GM23338 (cell line): ENCODE data around the gene MINDY4. TPM values are rescaled to one million over a fixed set of nuclear protein-coding genes. Genes with fewer than 3 reads are reported as not detected.

Source experiments
- ATAC-seq: fragments of 200-7000 bp; cut with Tn5 transposase; 3 replicates; pipeline ENCODE4 v1.9.1; 2020
- DNase-seq: peaks from one replicate; pipeline ENCODE4 v3.0.0-alpha.2; 2015; ENCODE audit warnings: low spot score
- H2AFZ ChIP-seq: fragments of 200-600 bp; sonication (generic); 2 replicates; pipeline ENCODE4 v1.8.0; 2016; ENCODE audit warnings: antibody characterized with exemption, mild to moderate bottlenecking, moderate library complexity
- H3F3A ChIP-seq: fragments of 200-600 bp; sonication (generic); replicated peaks from 2 replicates; pipeline ENCODE4 v1.8.0; 2017; ENCODE audit warnings: antibody characterized with exemption, mixed run types, low read depth
- H3K27ac ChIP-seq: fragments of 200-600 bp; sonication (generic); 2 replicates; pipeline ENCODE4 v1.6.1; 2016; ENCODE audit warnings: low read depth
- H3K27me3 ChIP-seq: fragments of 200-600 bp; sonication (generic); 2 replicates; pipeline ENCODE4 v1.8.0; 2016; ENCODE audit warnings: mild to moderate bottlenecking, mixed run types, moderate library complexity; ENCODE audit not compliant: insufficient read depth
- H3K36me3 ChIP-seq: fragments of 200-600 bp; sonication (generic); 2 replicates; pipeline ENCODE4 v1.8.0; 2016; ENCODE audit warnings: mild to moderate bottlenecking; ENCODE audit not compliant: insufficient read depth
- H3K4me1 ChIP-seq: fragments of 200-600 bp; sonication (generic); 2 replicates; pipeline ENCODE4 v1.8.0; 2016; ENCODE audit warnings: mild to moderate bottlenecking, moderate library complexity; ENCODE audit not compliant: insufficient read depth
- H3K4me2 ChIP-seq: fragments of 200-600 bp; sonication (generic); 2 replicates; pipeline ENCODE4 v1.7.1; 2017; ENCODE audit warnings: mixed run types
- H3K4me3 ChIP-seq: fragments of 200-600 bp; sonication (generic); 2 replicates; pipeline ENCODE4 v1.6.1; 2016; ENCODE audit warnings: mixed run types
- H3K79me2 ChIP-seq: fragments of 200-600 bp; sonication (generic); replicated peaks from 2 replicates; pipeline ENCODE4 v1.8.0; 2017; ENCODE audit warnings: mild to moderate bottlenecking; ENCODE audit not compliant: insufficient read depth
- H3K9me2 ChIP-seq: fragments of 200-600 bp; sonication (generic); 2 replicates; pipeline ENCODE4 v1.8.0; 2017; ENCODE audit not compliant: insufficient read depth
- H4K20me1 ChIP-seq: fragments of 200-600 bp; sonication (generic); replicated peaks from 2 replicates; pipeline ENCODE4 v1.8.0; 2017; ENCODE audit warnings: mild to moderate bottlenecking; ENCODE audit not compliant: insufficient read depth
- H3K27ac Mint-ChIP-seq: 2 replicates; pipeline ENCODE4 v1.8.0; 2020; ENCODE audit warnings: inconsistent platforms, mild to moderate bottlenecking, moderate library complexity, mixed read lengths
- H3K27me3 Mint-ChIP-seq: 3 replicates; pipeline ENCODE4 v1.8.0; 2022; ENCODE audit warnings: low read depth, mild to moderate bottlenecking, moderate library complexity, mixed read lengths, inconsistent platforms; ENCODE audit not compliant: insufficient read depth, poor library complexity
- H3K36me3 Mint-ChIP-seq: 3 replicates; pipeline ENCODE4 v1.8.0; 2021; ENCODE audit warnings: low read depth, mild to moderate bottlenecking, inconsistent platforms, moderate library complexity, mixed read lengths
- H3K4me1 Mint-ChIP-seq: 3 replicates; pipeline ENCODE4 v1.8.0; 2020; ENCODE audit warnings: mild to moderate bottlenecking, inconsistent platforms, mixed read lengths
- H3K4me3 Mint-ChIP-seq: 3 replicates; pipeline ENCODE4 v1.8.0; 2021; ENCODE audit warnings: moderate library complexity, mild to moderate bottlenecking, inconsistent platforms, mixed read lengths
- H3K9me3 Mint-ChIP-seq: 3 replicates; pipeline ENCODE4 v1.8.0; 2020; ENCODE audit warnings: moderate library complexity, mild to moderate bottlenecking, inconsistent platforms, mixed read lengths
- CREB1 ChIP-seq: fragments of 250-450 bp; sonication (Bioruptor Pico); IDR thresholded peaks from 2 replicates; pipeline ENCODE4 v1.5.0; 2020; ENCODE audit warnings: low read depth, mild to moderate bottlenecking, moderate library complexity
- EZH2phosphoT487 ChIP-seq: fragments of 200-600 bp; sonication (generic); IDR thresholded peaks from one replicate; pipeline ENCODE4 v1.8.1; 2018; ENCODE audit warnings: antibody characterized with exemption; ENCODE audit not compliant: unreplicated experiment
- JUNB ChIP-seq: IDR thresholded peaks from one replicate; pipeline ENCODE4 v1.6.1; 2016; ENCODE audit warnings: antibody characterized with exemption; ENCODE audit not compliant: unreplicated experiment
- NANOG ChIP-seq: IDR thresholded peaks from 2 replicates; pipeline ENCODE4 v1.6.1; 2016; ENCODE audit warnings: antibody characterized with exemption, borderline replicate concordance
- STAT1 ChIP-seq: IDR thresholded peaks from one replicate; pipeline ENCODE4 v1.6.1; 2016; ENCODE audit warnings: antibody characterized with exemption; ENCODE audit not compliant: unreplicated experiment
- ZNF114 ChIP-seq: fragments of 250-450 bp; sonication (Bioruptor Pico); IDR thresholded peaks from 2 replicates; pipeline ENCODE4 v1.5.0; 2020; ENCODE audit warnings: mild to moderate bottlenecking, moderate library complexity
- polyA plus RNA-seq: library from polyadenylated mRNA; unstranded; fragments of >200 nt; fragmentation: Nextera tagmentation; extraction: Ambion mirVana; gene quantifications from 2 replicates; pipeline ENCODE4 v1.2.1, GENCODE V29; 2016
- total RNA-seq: library from RNA; depleted of rRNA; stranded (reverse); fragments of >200 nt; shearing (Covaris generic); gene quantifications from 2 replicates; pipeline ENCODE4 v1.2.3, GENCODE V29; 2014
- TF ChIP-seq, protein P1 (sequence below): IDR thresholded peaks from one replicate; pipeline ENCODE4 v1.6.1; 2018; ENCODE audit warnings: antibody characterized with exemption; ENCODE audit not compliant: unreplicated experiment
- TF ChIP-seq, protein P2 (sequence below): IDR thresholded peaks from 2 replicates; pipeline ENCODE4 v1.6.1; 2016; ENCODE audit warnings: antibody characterized with exemption
- TF ChIP-seq, protein P3 (sequence below): fragments of 250-450 bp; sonication (Bioruptor Pico); IDR thresholded peaks from 2 replicates; pipeline ENCODE4 v1.5.0; 2020; ENCODE audit warnings: mild to moderate bottlenecking, moderate library complexity

The MINDY4 gene
- total and polyA plus RNA-seq, 2 experiments from 2014 or later: 1.7 to 4.4 TPM

DNA sequence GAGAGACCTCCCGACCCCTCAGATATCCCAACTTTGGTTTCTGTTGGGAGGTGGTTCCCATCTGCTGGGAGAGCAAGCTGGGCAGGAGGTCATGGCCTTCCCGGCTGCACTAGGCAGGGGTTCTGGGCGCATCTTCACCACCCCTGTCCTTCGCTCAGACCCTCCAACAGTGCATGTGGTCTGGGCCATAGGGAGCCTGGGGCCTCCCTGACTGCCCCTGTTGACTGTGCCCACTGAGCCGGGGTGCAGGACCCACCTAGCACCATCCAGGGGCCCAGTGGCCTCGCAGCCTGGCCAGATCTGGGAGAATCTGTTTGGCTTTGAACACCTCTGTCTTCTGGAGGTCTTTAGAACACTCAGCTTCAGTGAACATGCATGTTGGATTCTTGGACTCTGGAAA lies 38.0 kb upstream of the MINDY4 start:
- Histone ChIP-seq H3K36me3 (no peaks in the 10 kb centered on the region), H4K20me1 (no peaks in the 10 kb centered on the region), H3K4me1 (peaks cover 6% of the 10 kb centered on the region; the same call in 1 of the 2 replicates), H3K4me3 (no peak overlapping the region), H3K4me2 (no peak overlapping the region), H3K9me2 (no peaks in the 10 kb centered on the region), H3K27ac (no peak overlapping the region), H3K27me3 (no peaks in the 10 kb centered on the region), H3F3A (no peaks in the 10 kb centered on the region), H3K79me2 (no peaks in the 10 kb centered on the region), H2AFZ (no peak overlapping the region)
- Mint-ChIP-seq H3K4me3 (no peak overlapping the region), H3K36me3 (peaks cover 4% of the 10 kb centered on the region; the same call in 2 of the 3 replicates), H3K27ac (no peak overlapping the region), H3K27me3 (peaks cover 10% of the 10 kb centered on the region), H3K9me3 (peaks cover 4% of the 10 kb centered on the region; the same call in 2 of the 3 replicates), H3K4me1 (peaks cover 21% of the 10 kb centered on the region)
- ATAC-seq (no peak), DNase-seq (no peak)
- TF ChIP-seq JUNB (no peak), EZH2phosphoT487 (no peak), CREB1 (CRISPR knock-in tag) (no peak), ZNF114 (CRISPR knock-in tag) (no peak)
- TF ChIP-seq, protein P1, sequence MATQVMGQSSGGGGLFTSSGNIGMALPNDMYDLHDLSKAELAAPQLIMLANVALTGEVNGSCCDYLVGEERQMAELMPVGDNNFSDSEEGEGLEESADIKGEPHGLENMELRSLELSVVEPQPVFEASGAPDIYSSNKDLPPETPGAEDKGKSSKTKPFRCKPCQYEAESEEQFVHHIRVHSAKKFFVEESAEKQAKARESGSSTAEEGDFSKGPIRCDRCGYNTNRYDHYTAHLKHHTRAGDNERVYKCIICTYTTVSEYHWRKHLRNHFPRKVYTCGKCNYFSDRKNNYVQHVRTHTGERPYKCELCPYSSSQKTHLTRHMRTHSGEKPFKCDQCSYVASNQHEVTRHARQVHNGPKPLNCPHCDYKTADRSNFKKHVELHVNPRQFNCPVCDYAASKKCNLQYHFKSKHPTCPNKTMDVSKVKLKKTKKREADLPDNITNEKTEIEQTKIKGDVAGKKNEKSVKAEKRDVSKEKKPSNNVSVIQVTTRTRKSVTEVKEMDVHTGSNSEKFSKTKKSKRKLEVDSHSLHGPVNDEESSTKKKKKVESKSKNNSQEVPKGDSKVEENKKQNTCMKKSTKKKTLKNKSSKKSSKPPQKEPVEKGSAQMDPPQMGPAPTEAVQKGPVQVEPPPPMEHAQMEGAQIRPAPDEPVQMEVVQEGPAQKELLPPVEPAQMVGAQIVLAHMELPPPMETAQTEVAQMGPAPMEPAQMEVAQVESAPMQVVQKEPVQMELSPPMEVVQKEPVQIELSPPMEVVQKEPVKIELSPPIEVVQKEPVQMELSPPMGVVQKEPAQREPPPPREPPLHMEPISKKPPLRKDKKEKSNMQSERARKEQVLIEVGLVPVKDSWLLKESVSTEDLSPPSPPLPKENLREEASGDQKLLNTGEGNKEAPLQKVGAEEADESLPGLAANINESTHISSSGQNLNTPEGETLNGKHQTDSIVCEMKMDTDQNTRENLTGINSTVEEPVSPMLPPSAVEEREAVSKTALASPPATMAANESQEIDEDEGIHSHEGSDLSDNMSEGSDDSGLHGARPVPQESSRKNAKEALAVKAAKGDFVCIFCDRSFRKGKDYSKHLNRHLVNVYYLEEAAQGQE: no peak
- TF ChIP-seq, protein P2, sequence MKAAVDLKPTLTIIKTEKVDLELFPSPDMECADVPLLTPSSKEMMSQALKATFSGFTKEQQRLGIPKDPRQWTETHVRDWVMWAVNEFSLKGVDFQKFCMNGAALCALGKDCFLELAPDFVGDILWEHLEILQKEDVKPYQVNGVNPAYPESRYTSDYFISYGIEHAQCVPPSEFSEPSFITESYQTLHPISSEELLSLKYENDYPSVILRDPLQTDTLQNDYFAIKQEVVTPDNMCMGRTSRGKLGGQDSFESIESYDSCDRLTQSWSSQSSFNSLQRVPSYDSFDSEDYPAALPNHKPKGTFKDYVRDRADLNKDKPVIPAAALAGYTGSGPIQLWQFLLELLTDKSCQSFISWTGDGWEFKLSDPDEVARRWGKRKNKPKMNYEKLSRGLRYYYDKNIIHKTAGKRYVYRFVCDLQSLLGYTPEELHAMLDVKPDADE: no peak

DNA sequence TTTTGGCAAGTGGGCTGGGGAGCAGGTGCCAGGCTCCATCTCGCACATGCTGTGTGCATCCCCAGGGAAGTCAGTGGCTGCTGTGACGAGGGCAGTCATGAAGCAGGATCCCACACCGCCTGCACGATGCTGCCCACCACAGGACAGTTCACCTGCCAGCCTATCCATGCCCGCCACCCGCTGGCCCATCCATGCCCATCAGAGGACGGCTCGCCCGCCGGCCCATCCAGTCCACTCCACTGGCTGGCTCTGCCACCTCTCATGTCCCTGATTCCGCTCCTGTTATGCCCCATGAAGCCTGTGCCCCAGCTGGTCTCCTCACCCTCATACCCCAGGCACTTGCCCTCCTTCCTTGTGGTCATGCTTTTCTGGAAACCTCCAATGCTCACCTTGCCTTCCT lies 37.5 kb upstream of the MINDY4 start:
- H3K36me3 Mint-ChIP-seq: peaks cover 4% of the 10 kb centered on the region; the same call in 2 of the 3 replicates
- peaks cover 4% of the 10 kb centered on the region; the same call in 2 of the 3 replicates for H3K9me3 Mint-ChIP-seq
- H3K4me1 Mint-ChIP-seq: peaks cover 16% of the 10 kb centered on the region
- no peaks in the 10 kb centered on the region for H4K20me1 ChIP-seq
- H3K4me2 ChIP-seq: no peak overlapping the region
- DNase-seq (no peak), ATAC-seq (no peak)
- no peak overlapping the region for H3K4me3 Mint-ChIP-seq
- H3K27ac Mint-ChIP-seq: no peak overlapping the region
- no peak overlapping the region for H3K4me3 ChIP-seq
- H3K9me2 ChIP-seq: 0 out of 2 replicates have a peak, but pooled peaks cover 2% of the 10 kb centered on the region
- H3K4me1 ChIP-seq: peaks cover 3% of the 10 kb centered on the region; the same call in 1 of the 2 replicates
- no peaks in the 10 kb centered on the region for H3K79me2 ChIP-seq
- H3K27me3 ChIP-seq: no peaks in the 10 kb centered on the region
- peaks cover 10% of the 10 kb centered on the region for H3K27me3 Mint-ChIP-seq
- TF ChIP-seq, protein P3, sequence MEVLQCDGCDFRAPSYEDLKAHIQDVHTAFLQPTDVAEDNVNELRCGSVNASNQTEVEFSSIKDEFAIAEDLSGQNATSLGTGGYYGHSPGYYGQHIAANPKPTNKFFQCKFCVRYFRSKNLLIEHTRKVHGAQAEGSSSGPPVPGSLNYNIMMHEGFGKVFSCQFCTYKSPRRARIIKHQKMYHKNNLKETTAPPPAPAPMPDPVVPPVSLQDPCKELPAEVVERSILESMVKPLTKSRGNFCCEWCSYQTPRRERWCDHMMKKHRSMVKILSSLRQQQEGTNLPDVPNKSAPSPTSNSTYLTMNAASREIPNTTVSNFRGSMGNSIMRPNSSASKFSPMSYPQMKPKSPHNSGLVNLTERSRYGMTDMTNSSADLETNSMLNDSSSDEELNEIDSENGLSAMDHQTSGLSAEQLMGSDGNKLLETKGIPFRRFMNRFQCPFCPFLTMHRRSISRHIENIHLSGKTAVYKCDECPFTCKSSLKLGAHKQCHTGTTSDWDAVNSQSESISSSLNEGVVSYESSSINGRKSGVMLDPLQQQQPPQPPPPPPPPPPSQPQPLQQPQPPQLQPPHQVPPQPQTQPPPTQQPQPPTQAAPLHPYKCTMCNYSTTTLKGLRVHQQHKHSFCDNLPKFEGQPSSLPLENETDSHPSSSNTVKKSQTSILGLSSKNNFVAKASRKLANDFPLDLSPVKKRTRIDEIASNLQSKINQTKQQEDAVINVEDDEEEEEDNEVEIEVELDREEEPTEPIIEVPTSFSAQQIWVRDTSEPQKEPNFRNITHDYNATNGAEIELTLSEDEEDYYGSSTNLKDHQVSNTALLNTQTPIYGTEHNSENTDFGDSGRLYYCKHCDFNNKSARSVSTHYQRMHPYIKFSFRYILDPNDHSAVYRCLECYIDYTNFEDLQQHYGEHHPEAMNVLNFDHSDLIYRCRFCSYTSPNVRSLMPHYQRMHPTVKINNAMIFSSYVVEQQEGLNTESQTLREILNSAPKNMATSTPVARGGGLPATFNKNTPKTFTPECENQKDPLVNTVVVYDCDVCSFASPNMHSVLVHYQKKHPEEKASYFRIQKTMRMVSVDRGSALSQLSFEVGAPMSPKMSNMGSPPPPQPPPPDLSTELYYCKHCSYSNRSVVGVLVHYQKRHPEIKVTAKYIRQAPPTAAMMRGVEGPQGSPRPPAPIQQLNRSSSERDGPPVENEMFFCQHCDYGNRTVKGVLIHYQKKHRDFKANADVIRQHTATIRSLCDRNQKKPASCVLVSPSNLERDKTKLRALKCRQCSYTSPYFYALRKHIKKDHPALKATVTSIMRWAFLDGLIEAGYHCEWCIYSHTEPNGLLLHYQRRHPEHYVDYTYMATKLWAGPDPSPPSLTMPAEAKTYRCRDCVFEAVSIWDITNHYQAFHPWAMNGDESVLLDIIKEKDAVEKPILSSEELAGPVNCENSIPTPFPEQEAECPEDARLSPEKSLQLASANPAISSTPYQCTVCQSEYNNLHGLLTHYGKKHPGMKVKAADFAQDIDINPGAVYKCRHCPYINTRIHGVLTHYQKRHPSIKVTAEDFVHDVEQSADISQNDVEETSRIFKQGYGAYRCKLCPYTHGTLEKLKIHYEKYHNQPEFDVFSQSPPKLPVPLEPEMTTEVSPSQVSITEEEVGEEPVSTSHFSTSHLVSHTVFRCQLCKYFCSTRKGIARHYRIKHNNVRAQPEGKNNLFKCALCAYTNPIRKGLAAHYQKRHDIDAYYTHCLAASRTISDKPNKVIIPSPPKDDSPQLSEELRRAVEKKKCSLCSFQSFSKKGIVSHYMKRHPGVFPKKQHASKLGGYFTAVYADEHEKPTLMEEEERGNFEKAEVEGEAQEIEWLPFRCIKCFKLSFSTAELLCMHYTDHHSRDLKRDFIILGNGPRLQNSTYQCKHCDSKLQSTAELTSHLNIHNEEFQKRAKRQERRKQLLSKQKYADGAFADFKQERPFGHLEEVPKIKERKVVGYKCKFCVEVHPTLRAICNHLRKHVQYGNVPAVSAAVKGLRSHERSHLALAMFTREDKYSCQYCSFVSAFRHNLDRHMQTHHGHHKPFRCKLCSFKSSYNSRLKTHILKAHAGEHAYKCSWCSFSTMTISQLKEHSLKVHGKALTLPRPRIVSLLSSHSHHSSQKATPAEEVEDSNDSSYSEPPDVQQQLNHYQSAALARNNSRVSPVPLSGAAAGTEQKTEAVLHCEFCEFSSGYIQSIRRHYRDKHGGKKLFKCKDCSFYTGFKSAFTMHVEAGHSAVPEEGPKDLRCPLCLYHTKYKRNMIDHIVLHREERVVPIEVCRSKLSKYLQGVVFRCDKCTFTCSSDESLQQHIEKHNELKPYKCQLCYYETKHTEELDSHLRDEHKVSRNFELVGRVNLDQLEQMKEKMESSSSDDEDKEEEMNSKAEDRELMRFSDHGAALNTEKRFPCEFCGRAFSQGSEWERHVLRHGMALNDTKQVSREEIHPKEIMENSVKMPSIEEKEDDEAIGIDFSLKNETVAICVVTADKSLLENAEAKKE: no peak
- no peak for TF ChIP-seq JUNB
- no peak for TF ChIP-seq CREB1 (CRISPR knock-in tag)
- TF ChIP-seq EZH2phosphoT487: no peak
- TF ChIP-seq, protein P2: no peak
- TF ChIP-seq NANOG: no peak
- TF ChIP-seq STAT1: no peak
- no peak overlapping the region for H2AFZ ChIP-seq
- H3K27ac ChIP-seq: no peak overlapping the region
- no peaks in the 10 kb centered on the region for H3K36me3 ChIP-seq
- no peaks in the 10 kb centered on the region for H3F3A ChIP-seq
